GM18508 (cell line): Measurements from ENCODE around the gene ATG16L2.
"Not testable (repeated sequence)": the region's sequence is repeated elsewhere in the genome, so short reads cannot be mapped to it uniquely, and the experiment has no call there.

Source experiments
- ATAC-seq: cut with Tn5 transposase; IDR thresholded peaks from one replicate; pipeline ENCODE4 v1.9.1; 2021; ENCODE audit warnings: moderate number of reproducible peaks; ENCODE audit not compliant: insufficient read depth, unreplicated experiment

ATG16L2 gene

DNA sequence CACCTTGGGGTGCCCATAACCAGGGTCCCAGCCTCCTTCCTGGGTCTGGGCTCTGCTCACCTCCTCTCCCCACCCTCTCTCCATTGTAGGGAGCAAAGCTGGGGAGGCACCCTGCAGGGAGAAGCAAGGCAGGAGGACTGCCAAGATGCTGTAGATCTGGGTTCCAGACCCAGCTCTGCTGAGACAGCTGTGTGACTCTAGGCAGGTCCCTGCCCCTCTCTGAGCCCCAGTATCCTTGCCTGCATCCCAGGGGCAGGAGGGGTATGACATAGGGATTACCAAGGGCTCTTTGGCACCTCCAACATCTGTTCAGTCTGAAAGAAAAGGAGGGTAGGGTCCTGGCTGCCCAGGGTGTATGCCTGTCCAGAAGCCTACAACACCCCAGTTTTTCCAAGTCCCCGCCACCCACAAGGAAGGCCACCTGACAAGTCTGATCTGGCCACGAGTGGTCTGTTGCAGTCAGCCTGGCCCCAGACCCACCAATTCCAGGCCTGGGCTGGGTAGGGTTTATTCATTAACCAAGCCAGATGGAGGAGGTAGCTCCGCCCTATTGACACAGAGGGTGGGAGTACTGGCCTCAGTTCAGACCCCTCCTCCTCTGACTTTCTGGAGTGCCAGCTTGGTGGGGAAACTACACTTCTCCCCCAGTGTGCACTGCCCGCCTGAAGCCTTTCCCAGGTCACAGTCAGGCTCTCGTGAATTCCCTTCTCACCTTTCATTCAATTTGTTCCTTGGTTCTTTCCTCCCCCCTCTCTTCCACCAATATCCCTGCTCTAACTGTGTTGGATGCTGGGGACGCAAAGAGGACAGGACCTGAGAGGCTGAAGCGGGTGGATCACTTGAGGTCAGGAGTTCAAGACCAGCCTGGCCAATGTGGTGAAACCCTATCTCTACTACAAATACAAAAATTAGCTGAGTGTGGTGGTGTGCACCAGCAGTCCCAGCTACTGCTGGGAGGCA lies 35.4 kb upstream of the ATG16L2 start:
- ATAC-seq, result no peak

DNA sequence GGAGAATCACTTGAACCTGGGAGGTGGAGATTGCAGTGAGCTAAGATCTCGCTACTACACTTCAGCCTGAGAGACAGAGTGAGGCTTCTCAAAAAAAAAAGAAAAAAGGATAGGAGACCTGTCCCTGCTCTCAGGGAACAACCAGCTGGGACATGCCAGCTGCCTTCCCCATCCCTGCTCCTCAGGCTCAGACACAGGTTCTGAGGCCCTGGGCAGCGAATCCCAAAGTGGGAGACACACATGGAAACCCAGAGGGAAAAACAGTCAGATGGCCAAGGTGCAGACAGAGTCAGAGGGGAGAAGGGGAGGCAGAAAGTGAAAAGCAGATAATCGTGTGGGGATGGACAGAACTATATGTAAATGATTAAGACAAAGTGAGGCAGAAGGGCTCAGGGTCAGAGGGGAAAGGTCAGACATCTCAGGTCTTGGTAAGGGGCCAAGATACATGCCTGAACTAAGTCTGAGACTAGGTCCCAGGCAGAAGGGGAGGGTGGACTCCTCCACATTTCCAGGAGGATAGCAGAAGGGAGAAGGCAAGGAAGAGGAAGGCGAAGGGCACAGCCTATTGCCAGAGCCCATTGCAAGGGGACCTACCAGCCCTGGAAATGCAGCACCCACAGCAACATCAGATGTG lies 34.6 kb upstream of the ATG16L2 start:
- ATAC-seq, result no peak

DNA sequence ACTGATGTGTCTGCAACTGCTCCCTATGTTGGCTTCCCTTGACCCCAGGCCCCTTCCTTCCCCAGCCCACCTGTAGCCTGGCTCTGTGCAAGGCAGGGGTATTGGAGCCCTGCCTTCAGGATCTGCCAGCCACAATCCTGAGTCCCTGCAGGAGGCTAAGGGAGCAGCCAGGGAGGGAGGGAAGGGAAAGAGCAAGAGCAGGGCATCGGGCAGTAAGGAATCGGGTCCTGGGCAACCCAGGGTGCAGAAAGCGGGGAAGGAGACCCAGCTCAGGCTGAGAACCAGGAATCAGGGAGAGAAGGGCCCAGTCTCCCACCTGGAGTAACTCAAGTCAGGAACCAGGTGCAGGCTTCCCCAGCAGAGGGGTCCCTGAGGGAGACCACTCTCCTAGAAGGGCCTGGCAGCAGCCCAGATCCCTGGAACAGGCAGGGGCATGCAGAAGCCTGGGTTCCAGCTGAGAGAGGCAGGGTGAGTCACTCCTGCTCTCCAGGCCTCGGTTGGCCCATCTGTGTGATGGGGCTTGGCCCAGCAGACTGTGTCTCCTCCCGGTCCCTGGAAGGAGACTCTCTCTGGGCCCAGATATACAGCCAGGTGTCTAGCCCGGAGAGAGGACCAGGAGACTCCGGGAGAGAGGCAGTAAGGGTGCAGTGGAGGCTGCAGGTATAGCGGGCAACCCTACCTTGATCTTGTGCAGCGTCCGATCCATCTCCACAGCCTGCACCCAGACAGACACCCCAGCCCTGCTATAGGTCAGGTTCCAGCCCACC lies 33.7 kb upstream of the ATG16L2 start:
- no peak for ATAC-seq

DNA sequence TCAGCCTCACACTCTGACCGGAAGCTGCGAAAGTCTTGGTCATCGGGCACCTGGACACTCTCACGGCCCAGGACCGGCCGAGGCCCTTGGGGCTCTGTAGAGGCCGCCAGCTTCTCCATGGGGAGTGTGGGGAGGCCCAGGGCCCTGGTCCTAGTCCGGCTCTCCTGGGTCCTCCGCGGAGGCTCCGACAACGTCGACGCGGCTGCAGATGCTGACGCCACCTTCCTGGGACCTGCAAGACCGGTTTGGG lies 33.2 kb upstream of the ATG16L2 start:
- ATAC-seq, result no peak

DNA sequence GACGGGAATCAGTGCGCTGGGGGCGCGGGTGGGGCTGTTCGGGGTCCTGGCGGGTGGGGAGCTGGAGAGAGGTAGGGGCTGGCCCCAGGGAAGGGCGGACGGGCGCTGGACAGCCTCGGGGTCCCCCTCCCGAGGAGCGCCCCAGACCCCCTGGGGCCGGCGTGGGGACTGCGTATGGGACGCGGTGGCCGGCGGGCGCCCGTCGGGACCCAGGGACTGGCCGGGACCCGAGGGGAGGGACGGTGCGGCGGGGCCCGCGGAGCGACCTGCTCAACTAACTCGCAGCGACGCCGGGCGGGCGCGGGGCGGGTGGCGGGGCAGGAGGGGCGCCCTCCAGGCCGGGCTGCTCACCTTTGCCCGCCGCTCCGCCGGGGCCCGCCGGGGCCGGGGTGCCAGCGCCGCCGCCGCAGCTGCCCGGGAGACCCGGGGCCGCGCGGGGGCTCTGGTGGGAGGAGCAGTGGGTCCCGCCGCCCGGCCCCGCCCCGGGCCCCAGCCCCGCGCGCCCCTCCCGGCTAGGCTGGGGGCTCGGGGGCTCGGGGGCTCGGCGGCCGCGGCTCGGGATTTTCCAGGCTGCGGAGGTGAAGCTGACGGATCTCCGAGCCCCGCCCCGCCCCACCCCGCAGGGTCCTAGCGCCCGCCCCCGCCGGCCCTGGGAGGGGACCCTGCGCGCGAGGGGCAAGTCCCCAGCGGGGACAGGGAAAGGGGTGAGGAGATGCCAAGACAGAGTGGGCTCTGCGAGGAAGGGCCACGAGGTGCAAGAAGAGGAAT lies 32.7 kb upstream of the ATG16L2 start:
- no peak for ATAC-seq

DNA sequence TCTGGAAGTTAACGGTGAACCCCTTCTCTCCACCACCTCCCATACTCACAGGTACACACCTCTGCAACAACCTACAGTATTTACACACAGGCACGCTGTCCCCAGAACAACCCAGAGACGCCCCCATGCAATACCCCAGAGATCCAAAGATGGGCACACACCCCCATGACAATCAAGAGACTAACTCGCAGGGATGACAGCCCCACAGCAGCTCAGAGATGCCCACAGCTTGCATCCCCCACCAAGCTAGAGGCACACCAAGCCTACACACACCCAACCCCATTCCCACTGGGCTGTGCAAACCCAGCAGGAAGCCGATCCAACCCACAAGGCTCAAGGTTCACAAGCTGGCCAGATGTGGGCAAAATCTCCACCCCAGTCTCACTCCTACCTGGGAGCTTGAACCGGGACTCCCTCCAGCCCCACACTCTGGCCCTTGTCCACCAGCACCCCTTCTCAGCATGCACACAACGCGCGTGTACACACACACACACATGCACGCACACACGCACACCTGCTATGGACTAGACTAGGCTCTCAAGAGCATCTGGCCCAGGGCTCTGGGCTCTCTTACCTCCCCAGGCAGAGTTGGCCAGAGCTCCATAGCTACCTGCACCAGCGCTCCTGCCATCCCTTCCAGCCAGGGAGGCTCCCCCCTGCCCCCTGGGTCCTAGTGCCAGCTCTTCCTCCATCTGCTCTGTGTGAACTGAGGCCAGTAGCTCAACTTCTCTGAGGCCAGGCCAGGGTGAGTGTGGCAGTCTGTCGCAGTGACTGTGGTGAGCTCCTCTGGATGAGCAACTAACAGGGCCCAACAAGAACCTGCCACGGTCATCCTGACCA lies 31.9 kb upstream of the ATG16L2 start:
- no peak for ATAC-seq

DNA sequence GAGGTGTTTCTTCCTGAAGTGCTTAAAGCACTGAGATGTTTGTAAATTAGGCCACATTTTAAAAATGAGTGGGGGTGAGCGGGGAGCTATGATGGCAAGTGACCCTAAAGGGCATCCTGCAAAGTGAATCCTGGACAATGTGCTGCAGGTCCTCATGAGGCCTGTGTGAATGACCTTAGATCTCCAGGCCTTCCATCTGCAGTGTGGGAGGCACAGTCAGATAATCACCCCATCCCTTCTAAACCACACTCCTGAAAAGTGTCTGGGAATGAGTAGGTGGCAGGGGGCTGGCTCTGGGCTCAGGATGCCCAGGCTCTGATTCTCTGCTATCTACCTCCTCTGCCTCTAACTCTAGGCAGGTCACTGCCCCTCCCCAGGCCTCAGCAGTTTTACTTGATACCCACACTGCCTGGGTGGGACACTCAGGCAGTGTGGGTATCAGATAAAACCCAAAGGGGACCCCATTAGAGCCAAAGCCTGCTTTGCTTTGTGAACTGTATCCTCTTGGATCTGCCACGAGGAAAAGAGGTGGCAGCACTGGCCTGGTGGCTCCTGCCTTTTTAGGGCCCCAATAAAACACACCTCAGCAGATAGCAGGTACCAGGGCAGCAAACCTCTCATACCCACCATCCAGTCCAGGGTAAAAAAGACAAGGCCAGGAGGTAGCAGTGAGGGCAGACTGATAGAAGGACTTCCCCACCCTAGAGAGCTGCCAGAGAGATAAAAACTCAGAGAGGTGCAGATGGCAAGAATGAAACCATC lies 30.9 kb upstream of the ATG16L2 start:
- no peak for ATAC-seq

DNA sequence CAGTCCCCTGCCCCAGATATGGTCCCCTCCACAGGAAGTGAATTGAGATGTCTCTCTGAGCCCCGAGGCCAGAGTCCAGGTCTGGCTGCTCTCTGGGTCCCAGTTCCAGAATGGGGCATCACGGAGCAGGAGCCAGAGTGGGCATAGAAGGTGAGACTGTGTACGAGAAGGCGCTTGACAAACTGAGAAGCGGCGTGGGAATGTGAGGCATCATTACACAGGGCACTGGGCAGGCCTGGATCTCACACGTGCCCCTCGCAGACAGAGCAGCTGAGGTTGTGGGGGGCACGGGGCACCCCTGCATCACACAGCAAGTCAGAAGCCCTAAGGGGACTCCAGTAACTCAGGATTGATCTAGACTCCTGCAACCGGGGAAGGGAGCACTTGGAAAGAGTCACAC lies 29.5 kb upstream of the ATG16L2 start:
- ATAC-seq, result no peak

DNA sequence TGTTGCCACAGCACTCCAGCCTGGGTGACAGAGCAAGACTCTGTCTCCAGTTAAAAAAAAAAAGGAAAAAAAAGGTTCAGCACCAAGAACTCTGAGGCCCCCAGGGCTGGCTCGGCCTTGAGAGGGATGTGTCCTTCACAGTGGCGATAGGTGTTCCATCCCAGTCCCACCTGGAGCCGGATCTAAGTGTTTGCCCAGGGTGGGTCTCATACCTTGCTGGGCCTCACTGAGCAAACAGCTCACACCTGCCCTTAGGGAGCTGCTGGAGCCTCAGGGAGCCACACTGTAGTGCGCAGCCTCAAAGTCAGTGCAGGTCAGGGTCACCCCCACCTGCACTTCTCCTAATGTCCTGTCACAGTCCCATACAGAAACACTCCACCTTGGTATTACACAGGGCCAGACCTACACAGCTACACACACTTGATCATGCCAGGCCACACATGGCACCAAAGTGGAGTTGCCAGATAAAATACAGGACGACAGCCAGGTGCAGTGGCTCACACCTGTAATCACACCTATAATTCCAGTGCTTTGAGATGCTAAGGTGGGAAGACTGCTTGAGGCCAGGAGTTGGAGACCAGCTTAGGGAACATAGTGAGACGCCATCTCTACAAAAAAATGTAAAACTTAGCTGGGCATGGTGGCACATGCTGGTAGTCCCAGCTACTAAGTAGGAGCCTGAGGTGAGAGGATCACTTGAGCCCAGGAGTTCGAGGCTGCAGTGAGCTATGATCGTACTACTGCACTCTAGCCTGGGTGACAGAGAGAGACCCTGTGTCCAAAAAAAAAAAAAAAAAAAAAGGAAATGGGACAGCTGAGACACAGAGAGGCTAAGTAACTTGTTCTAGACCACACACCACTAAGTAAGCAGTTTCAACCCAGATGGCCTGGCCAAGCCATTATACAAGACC lies 27.7 kb upstream of the ATG16L2 start:
- no peak for ATAC-seq

DNA sequence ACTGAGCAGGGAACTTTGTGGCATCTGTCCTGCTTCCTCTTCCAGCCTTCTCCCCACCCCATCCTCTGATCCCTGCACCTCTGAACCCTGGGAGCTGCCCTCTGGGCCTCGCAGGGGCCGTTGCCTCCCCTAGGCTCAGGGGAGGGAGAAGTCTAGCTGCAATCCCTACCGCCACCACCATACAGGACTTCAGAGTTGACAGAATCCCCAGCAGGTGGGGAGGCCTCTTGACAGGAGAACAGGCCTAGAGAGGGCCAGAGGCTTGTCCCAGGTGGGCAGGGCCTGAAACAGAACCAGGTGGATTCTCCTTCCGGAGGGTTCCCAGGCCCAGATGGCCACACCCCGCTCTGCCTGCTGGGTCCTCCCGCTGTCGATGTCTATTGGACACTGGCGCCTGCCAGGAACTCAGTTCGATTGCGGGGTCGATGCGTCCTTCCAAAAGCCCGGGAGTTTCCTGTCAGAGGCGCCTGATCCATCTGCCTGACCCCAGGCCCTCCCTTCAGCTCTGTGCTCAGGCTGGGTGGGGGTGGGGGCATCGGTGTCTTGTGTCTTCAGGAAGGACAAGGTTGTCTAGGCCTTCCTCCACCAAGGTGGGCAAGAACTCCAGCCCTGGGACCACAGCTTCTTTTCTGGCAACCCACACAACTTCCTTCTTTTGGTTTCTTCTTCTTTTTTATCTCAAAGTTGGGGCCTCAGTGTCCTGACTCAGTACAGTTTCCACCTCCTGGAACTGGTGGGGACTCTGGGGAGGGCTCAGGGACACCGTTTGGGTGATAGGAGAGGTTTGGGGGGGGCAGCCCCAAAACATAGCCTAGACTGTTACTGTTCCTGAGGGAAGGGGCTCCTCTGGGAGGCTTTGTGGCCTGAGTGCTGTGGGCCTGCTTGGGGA lies 26.8 kb upstream of the ATG16L2 start:
- no peak for ATAC-seq

DNA sequence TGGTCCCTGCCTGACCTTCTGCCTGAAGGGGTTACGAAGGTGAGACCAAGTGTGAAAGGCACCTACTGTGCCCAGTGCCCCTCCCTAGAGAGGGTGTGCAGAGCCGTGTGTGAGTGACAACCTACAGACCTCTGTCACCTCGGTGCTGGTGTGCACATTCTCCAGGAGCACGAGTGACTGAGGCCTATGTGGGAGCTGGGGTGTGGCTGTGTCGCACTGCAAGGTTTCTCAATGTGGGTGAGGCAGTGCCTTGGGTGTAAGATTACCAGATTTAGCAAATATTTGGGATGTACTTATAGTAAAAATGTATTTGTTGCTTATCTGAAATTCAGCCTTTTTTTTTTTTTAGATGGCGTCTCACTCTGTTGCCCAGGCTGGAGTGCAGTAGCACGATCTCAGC lies 26.0 kb upstream of the ATG16L2 start:
- ATAC-seq, result no peak

DNA sequence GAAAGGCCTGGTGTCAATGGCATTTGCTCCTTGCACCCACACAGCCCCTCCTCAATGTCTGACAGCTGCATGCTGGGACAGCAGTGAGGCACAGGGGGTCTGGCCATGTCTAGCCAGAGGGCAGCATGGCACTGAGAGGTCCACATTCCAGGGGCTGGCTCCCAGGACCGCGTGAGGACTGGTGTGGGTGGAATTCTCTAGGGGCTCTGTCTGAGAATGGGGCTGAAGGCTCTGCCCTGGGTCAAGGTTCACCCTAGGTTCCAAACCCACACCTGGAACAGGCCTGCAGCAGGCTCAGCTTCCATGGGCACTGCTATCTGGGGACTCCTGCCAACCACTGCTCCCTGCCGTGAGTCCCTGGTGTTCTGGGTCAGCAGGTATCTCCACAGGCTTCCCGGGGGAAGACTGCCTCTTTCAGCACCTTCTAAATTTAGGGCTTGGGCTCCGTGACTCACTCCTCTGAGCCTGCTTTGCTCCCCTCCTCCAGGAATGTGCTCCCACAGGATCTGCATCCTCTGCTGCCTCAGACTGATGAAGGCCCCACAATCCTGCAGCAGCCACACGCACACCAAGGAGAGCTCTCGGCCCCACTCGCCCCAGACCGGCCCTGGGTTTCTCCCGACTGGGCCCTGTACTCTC lies 24.6 kb upstream of the ATG16L2 start:
- no peak for ATAC-seq

DNA sequence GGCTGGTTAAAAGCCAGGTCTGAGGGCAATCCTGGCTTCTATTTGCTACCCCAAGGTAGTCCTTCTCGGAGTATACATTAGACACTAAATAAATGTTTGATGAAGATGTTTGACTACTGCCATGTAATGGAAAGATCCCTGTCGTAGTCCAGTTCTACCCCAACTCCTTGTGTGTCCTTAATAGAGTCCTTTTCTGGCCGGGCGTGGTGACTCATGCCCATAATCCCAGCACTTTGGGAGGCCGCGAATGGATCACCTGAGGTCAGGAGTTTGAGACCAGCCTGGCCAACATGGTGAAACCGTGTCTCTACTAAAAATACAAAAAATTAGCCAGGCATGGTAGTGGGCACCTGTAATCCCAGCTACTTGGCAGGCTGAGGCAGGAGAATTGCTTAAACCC lies 23.0 kb upstream of the ATG16L2 start:
- ATAC-seq, result not testable (repeated sequence)

DNA sequence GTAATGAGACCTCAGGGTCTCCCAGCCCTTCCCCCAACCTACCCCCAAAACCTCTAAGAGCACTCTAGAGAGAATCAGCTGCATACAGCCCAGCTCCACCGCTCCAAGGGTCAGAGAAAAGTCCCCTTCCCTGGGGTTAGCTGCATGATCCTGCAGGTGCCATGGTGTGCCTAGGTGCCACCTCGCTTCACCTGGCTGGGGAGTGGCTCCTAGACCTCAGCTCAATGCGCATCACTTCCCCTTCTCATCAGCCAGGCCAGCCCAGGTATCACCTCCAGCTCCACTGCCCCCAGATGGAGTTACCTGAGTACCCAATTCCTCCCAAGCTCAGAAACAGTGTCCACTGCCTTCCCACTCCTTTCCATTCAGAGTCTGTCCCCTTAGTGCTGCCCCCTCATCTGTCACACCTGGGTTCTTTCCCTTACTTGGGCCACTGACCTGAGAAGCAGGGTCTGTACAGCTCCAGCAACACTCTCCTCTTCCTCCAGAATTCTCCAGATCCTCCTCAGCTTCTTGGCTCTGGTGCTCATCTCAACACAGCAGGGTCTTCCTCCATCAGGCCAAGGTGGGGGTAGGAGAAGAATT lies 21.7 kb upstream of the ATG16L2 start:
- ATAC-seq, result no peak

DNA sequence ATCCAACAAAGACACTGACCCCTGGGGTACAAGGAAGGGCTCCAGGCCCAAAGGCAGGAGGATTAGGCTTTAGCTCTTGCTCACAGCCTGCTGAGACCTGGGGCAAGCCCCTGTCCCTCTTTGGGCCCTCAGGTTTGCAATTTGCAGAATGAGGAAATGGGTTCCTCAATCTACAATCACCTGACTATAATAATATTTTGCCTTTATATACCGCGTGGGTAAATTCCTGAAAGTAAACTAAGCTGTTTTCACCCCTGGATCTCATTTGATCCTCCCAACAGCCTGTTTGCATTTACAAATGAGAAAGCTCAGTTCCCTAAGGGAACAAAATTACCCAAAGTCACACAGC lies 21.2 kb upstream of the ATG16L2 start:
- no peak for ATAC-seq
